Measurements from ENCODE around the gene CCNE1. TPM values are rescaled to one million over a fixed set of nuclear protein-coding genes. Genes with fewer than 3 reads are reported as not detected.

The CCNE1 gene
- polyA plus RNA-seq, 1 donor (not counting 4 experiments of a cell fraction or from before 2014, with no cell fraction given), result 11.2 TPM

GRCh38 chr19:29764361-29764760, 47.4 kb upstream of the CCNE1 start:
- Histone ChIP-seq H4K20me1 (ENCODE audit: control insufficient read depth, extremely low read depth, insufficient read depth, low read length) (no peaks in the 10 kb centered on the region), H3K4me1 (ENCODE audit: control insufficient read depth, extremely low read depth, insufficient read depth, low read length) (no peaks in the 10 kb centered on the region), H3K4me2 (ENCODE audit: control insufficient read depth, extremely low read depth, insufficient read depth, low read depth, low read length) (no peak overlapping the region), H3K9me1 (ENCODE audit: control insufficient read depth, extremely low read depth, insufficient read depth, low read length) (no peaks in the 10 kb centered on the region), H2AFZ (ENCODE audit: control insufficient read depth, low read length) (no peak overlapping the region), H3K9ac (ENCODE audit: control insufficient read depth, extremely low read depth, insufficient read depth, low read length) (no peak overlapping the region), H3K27me3 (ENCODE audit: control insufficient read depth, extremely low read depth, insufficient read depth, low read length) (no peaks in the 10 kb centered on the region), H3K4me3 (ENCODE audit: control insufficient read depth in 2 of 3, extremely low read depth in 1 of 3, insufficient read depth in 2 of 3, low read depth in 1 of 3, low read length in 3 of 3) (no peak overlapping the region), H3K36me3 (ENCODE audit: control insufficient read depth in 2 of 2, extremely low read depth in 1 of 2, insufficient read depth in 2 of 2, low read length in 2 of 2) (no peaks in the 10 kb centered on the region), H3K27ac (ENCODE audit: control insufficient read depth, insufficient read depth, low read length) (no peak overlapping the region), H3K79me2 (ENCODE audit: control insufficient read depth, insufficient read depth, low read length) (no peaks in the 10 kb centered on the region), H3K9me3 (ENCODE audit: control insufficient read depth, low read depth, low read length) (no peaks in the 10 kb centered on the region)
- FAIRE-seq, result no peak
- TF ChIP-seq EZH2 (IDR thresholded peaks at IDR 0.05; ENCODE audit: low read length), result no peak
- TF ChIP-seq, protein P1, sequence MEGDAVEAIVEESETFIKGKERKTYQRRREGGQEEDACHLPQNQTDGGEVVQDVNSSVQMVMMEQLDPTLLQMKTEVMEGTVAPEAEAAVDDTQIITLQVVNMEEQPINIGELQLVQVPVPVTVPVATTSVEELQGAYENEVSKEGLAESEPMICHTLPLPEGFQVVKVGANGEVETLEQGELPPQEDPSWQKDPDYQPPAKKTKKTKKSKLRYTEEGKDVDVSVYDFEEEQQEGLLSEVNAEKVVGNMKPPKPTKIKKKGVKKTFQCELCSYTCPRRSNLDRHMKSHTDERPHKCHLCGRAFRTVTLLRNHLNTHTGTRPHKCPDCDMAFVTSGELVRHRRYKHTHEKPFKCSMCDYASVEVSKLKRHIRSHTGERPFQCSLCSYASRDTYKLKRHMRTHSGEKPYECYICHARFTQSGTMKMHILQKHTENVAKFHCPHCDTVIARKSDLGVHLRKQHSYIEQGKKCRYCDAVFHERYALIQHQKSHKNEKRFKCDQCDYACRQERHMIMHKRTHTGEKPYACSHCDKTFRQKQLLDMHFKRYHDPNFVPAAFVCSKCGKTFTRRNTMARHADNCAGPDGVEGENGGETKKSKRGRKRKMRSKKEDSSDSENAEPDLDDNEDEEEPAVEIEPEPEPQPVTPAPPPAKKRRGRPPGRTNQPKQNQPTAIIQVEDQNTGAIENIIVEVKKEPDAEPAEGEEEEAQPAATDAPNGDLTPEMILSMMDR (optimal IDR thresholded peaks at IDR 0.05 in 1 of 3, IDR thresholded peaks at IDR 0.05 in 1 of 3, conservative IDR thresholded peaks at IDR 0.05 in 1 of 3; ENCODE audit: extremely low read depth in 1 of 3, insufficient read depth in 2 of 3, low read length in 3 of 3), result no peak
- dilution Hi-C loops (cut with MboI; ENCODE audit: extremely low pct_ligation_motif_present, low sequenced_read_pairs), result no loop called here
- no peak for DNase-seq (ENCODE audit: low read depth, low spot score)

GRCh38 chr19:29766100-29766499, 45.7 kb upstream of the CCNE1 start:
- H3K4me1 ChIP-seq (ENCODE audit: control insufficient read depth, extremely low read depth, insufficient read depth, low read length), result no peaks in the 10 kb centered on the region
- dilution Hi-C loops (cut with MboI; ENCODE audit: extremely low pct_ligation_motif_present, low sequenced_read_pairs), result no loop called here
- FAIRE-seq (no peak), DNase-seq (ENCODE audit: low read depth, low spot score) (no peak)
- no peaks in the 10 kb centered on the region for H3K9me1 ChIP-seq (ENCODE audit: control insufficient read depth, extremely low read depth, insufficient read depth, low read length)
- H3K4me3 ChIP-seq (ENCODE audit: control insufficient read depth in 2 of 3, extremely low read depth in 1 of 3, insufficient read depth in 2 of 3, low read depth in 1 of 3, low read length in 3 of 3), result no peak overlapping the region
- H3K9me3 ChIP-seq (ENCODE audit: control insufficient read depth, low read depth, low read length), result no peaks in the 10 kb centered on the region
- no peaks in the 10 kb centered on the region for H3K79me2 ChIP-seq (ENCODE audit: control insufficient read depth, insufficient read depth, low read length)
- H3K36me3 ChIP-seq (ENCODE audit: control insufficient read depth in 2 of 2, extremely low read depth in 1 of 2, insufficient read depth in 2 of 2, low read length in 2 of 2), result no peaks in the 10 kb centered on the region
- no peak for TF ChIP-seq EZH2 (IDR thresholded peaks at IDR 0.05; ENCODE audit: low read length)
- TF ChIP-seq, protein P1 (optimal IDR thresholded peaks at IDR 0.05 in 1 of 3, IDR thresholded peaks at IDR 0.05 in 1 of 3, conservative IDR thresholded peaks at IDR 0.05 in 1 of 3; ENCODE audit: extremely low read depth in 1 of 3, insufficient read depth in 2 of 3, low read length in 3 of 3), result no peak
- no peak overlapping the region for H3K27ac ChIP-seq (ENCODE audit: control insufficient read depth, insufficient read depth, low read length)
- H2AFZ ChIP-seq (ENCODE audit: control insufficient read depth, low read length), result no peak overlapping the region
- no peak overlapping the region for H3K9ac ChIP-seq (ENCODE audit: control insufficient read depth, extremely low read depth, insufficient read depth, low read length)
- no peaks in the 10 kb centered on the region for H4K20me1 ChIP-seq (ENCODE audit: control insufficient read depth, extremely low read depth, insufficient read depth, low read length)
- H3K27me3 ChIP-seq (ENCODE audit: control insufficient read depth, extremely low read depth, insufficient read depth, low read length), result no peaks in the 10 kb centered on the region
- no peak overlapping the region for H3K4me2 ChIP-seq (ENCODE audit: control insufficient read depth, extremely low read depth, insufficient read depth, low read depth, low read length)

All from keratinocyte (primary cell).